Sigmoid colon (tissue), 4 donors: Measurements from ENCODE around the gene PDE6D.

Source experiments
- POLR2AphosphoS5 ChIP-seq, 4 donors: sonication (generic); formaldehyde crosslinking; IDR thresholded peaks; one replicate each; pipeline ENCODE4 v1.6.1; 2017; ENCODE audit warnings: antibody characterized with exemption in 4 of 4
- TF ChIP-seq, protein P1 (sequence below), 4 experiments: fragments of 450-650 bp in 3 of 4; fragments of 200-600 bp in 1 of 4; IDR thresholded peaks; one replicate each; pipeline ENCODE4 v1.5.1; 2016 to 2019; ENCODE audit warnings: antibody characterized with exemption in 4 of 4, mild to moderate bottlenecking in 3 of 4, moderate library complexity in 2 of 4

DNA sequence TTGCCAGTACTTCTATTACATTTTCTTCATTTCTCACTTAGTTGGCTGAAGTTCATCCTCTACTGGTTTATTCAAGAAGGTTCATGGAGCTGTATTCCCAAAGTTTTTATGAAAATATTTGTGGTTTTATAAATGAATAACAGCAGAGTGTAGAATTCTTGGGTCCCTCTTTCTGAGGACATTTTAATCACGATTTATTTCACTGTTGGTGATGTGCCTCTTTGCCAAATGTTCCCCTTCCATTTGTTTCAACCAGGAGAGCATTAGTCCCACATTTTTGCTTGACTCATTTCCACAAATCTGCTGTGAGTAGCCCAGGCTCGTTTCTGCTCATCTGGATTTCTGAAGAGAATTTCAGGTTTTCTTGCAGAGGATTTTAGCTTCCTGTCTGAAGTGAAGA, 25.9 kb upstream of the PDE6D start:
- TF ChIP-seq POLR2AphosphoS5 (IDR thresholded peaks at IDR 0.05), result no peak
- TF ChIP-seq, protein P1, sequence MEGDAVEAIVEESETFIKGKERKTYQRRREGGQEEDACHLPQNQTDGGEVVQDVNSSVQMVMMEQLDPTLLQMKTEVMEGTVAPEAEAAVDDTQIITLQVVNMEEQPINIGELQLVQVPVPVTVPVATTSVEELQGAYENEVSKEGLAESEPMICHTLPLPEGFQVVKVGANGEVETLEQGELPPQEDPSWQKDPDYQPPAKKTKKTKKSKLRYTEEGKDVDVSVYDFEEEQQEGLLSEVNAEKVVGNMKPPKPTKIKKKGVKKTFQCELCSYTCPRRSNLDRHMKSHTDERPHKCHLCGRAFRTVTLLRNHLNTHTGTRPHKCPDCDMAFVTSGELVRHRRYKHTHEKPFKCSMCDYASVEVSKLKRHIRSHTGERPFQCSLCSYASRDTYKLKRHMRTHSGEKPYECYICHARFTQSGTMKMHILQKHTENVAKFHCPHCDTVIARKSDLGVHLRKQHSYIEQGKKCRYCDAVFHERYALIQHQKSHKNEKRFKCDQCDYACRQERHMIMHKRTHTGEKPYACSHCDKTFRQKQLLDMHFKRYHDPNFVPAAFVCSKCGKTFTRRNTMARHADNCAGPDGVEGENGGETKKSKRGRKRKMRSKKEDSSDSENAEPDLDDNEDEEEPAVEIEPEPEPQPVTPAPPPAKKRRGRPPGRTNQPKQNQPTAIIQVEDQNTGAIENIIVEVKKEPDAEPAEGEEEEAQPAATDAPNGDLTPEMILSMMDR (IDR thresholded peaks at IDR 0.05), result no peak
